ENCODE data around the gene DISP1.

DISP1 gene

GRCh38 chr1:222798116-222798515 lies 16.7 kb upstream of the DISP1 start:
- ChIA-PET POLR2A (no interaction called here), CTCF (interaction anchor here (0.6 to 1.2 kb wide), 3 partner anchors 10 to 1039 kb away, joined by 5 read pairs; no protein-coding TSS in a partner anchor)
- DNase-seq (ENCODE audit: extremely low spot score), result no peak
- TF ChIP-seq PKNOX1 (IDR thresholded peaks at IDR 0.05), result no peak
- no peak for TF ChIP-seq LEF1 (IDR thresholded peaks at IDR 0.05; ENCODE audit: borderline replicate concordance)

- POLR2A ChIA-PET, result no interaction called here
- CTCF ChIA-PET, result interaction anchor here (0.7 to 1.2 kb wide), 2 partner anchors 291 to 1301 kb away, joined by 3 to 5 read pairs; no protein-coding TSS in a partner anchor
- no peak for TF ChIP-seq ZNF384 (IDR thresholded peaks at IDR 0.05)
- no peak for TF ChIP-seq SUZ12 (IDR thresholded peaks at IDR 0.05)
- no peak for TF ChIP-seq FOXA1 (IDR thresholded peaks at IDR 0.05)
- no peak for TF ChIP-seq FOXK2 (IDR thresholded peaks at IDR 0.05)
- no peak for TF ChIP-seq ELF4 (IDR thresholded peaks at IDR 0.05)
- TF ChIP-seq HDGF (IDR thresholded peaks at IDR 0.05; ENCODE audit: borderline replicate concordance), result no peak
- no peak for TF ChIP-seq TARDBP (IDR thresholded peaks at IDR 0.05)
- no peak for TF ChIP-seq SP1 (IDR thresholded peaks at IDR 0.05)
Measured at GRCh38 chr1:222798975-222799374, 15.9 kb upstream of the DISP1 start.

GRCh38 chr1:222801067-222801466 lies 13.8 kb upstream of the DISP1 start:
- TF ChIP-seq BHLHE40 (IDR thresholded peaks at IDR 0.05; ENCODE audit: borderline replicate concordance), result no peak
- TF ChIP-seq FOXK2 (IDR thresholded peaks at IDR 0.05), result no peak
- no peak for TF ChIP-seq HDGF (IDR thresholded peaks at IDR 0.05; ENCODE audit: borderline replicate concordance)
- TF ChIP-seq FOXM1 (IDR thresholded peaks at IDR 0.05; ENCODE audit: borderline replicate concordance), result no peak
- TF ChIP-seq CTBP1 (IDR thresholded peaks at IDR 0.05; ENCODE audit: borderline replicate concordance), result no peak
- no peak for TF ChIP-seq ZNF384 (IDR thresholded peaks at IDR 0.05)
- TF ChIP-seq ARNT (IDR thresholded peaks at IDR 0.05), result no peak
- no peak for TF ChIP-seq NFRKB (IDR thresholded peaks at IDR 0.05)
- TF ChIP-seq SUZ12 (IDR thresholded peaks at IDR 0.05), result no peak
- TF ChIP-seq LEF1 (IDR thresholded peaks at IDR 0.05; ENCODE audit: borderline replicate concordance), result no peak
- no peak for TF ChIP-seq L3MBTL2 (conservative IDR thresholded peaks at IDR 0.05)
- TF ChIP-seq FOXA1 (IDR thresholded peaks at IDR 0.05), result no peak
- no peak for TF ChIP-seq PKNOX1 (IDR thresholded peaks at IDR 0.05)
- no peak for TF ChIP-seq ELF4 (IDR thresholded peaks at IDR 0.05)
- no peak for TF ChIP-seq SP1 (IDR thresholded peaks at IDR 0.05)
- no peak for TF ChIP-seq TARDBP (IDR thresholded peaks at IDR 0.05)
- ChIA-PET CTCF (no interaction called here), POLR2A (no interaction called here)
- no peak for DNase-seq (ENCODE audit: extremely low spot score)

More at GRCh38 chr1:222798975-222799374, 15.9 kb upstream of the DISP1 start:
- DNase-seq (ENCODE audit: extremely low spot score), result no peak

- POLR2A ChIA-PET, result no interaction called here
- CTCF ChIA-PET, result no interaction called here
- no peak for TF ChIP-seq TARDBP (IDR thresholded peaks at IDR 0.05)
- TF ChIP-seq CTBP1 (IDR thresholded peaks at IDR 0.05; ENCODE audit: borderline replicate concordance), result no peak
- no peak for DNase-seq (ENCODE audit: extremely low spot score)
Measured at GRCh38 chr1:222811671-222812070, 3.2 kb upstream of the DISP1 start.

GRCh38 chr1:222813866-222814535 lies 838 bp upstream of the DISP1 start:
- no peak for DNase-seq (ENCODE audit: extremely low spot score)
- CTCF ChIA-PET, result no interaction called here
- POLR2A ChIA-PET, result interaction anchor here (0.6 to 1.3 kb wide), 9 partner anchors 8 to 271 kb away, joined by 3 to 5 read pairs (median 3); no protein-coding TSS in a partner anchor
- TF ChIP-seq FOXA1 (IDR thresholded peaks at IDR 0.05) (no peak), ELF4 (IDR thresholded peaks at IDR 0.05) (no peak), ZNF384 (IDR thresholded peaks at IDR 0.05) (no peak), TARDBP (IDR thresholded peaks at IDR 0.05) (no peak), PKNOX1 (IDR thresholded peaks at IDR 0.05) (no peak), LEF1 (IDR thresholded peaks at IDR 0.05; ENCODE audit: borderline replicate concordance) (no peak), HDGF (IDR thresholded peaks at IDR 0.05; ENCODE audit: borderline replicate concordance) (no peak), FOXM1 (IDR thresholded peaks at IDR 0.05; ENCODE audit: borderline replicate concordance) (no peak), CTBP1 (IDR thresholded peaks at IDR 0.05; ENCODE audit: borderline replicate concordance) (no peak), NFRKB (IDR thresholded peaks at IDR 0.05) (no peak), SP1 (IDR thresholded peaks at IDR 0.05) (no peak), BHLHE40 (IDR thresholded peaks at IDR 0.05; ENCODE audit: borderline replicate concordance) (no peak), FOXK2 (IDR thresholded peaks at IDR 0.05) (no peak), SUZ12 (IDR thresholded peaks at IDR 0.05) (no peak), ARNT (IDR thresholded peaks at IDR 0.05) (no peak), L3MBTL2 (conservative IDR thresholded peaks at IDR 0.05) (no peak)

GRCh38 chr1:222815440-222815765 lies 564 bp downstream of the DISP1 start:
- CTCF ChIA-PET, result no interaction called here
- POLR2A ChIA-PET, result no interaction called here
- no peak for DNase-seq (ENCODE audit: extremely low spot score)
- TF ChIP-seq ARNT (IDR thresholded peaks at IDR 0.05) (no peak), FOXM1 (IDR thresholded peaks at IDR 0.05; ENCODE audit: borderline replicate concordance) (no peak)

GRCh38 chr1:222817529-222817928 lies 2.7 kb downstream of the DISP1 start:
- CTCF ChIA-PET, result no interaction called here
- TF ChIP-seq ZNF384 (IDR thresholded peaks at IDR 0.05) (no peak), PKNOX1 (IDR thresholded peaks at IDR 0.05) (0 out of 2 replicates have a peak, but pooled peaks have one; percentile 11)
- no peak for DNase-seq (ENCODE audit: extremely low spot score)
- POLR2A ChIA-PET, result no interaction called here
